Vagina (tissue), 2 donors: Measurements from ENCODE around the gene RFX8.

Experiments
- CTCF ChIP-seq, 3 experiments: fragments of 450-650 bp in 2 of 3; fragments of 200-600 bp in 1 of 3; sonication (generic) in 1 of 3; IDR thresholded peaks; one replicate each; pipeline ENCODE4 v1.5.1; 2017 to 2019; ENCODE audit warnings: antibody characterized with exemption in 3 of 3, mild to moderate bottlenecking in 2 of 3, moderate library complexity in 2 of 3
- POLR2A ChIP-seq, 2 donors: fragments of 450-650 bp; IDR thresholded peaks; one replicate each; pipeline ENCODE4 v1.6.1; 2017; ENCODE audit warnings: antibody characterized with exemption in 2 of 2, mild to moderate bottlenecking in 2 of 2, moderate library complexity in 2 of 2

DNA sequence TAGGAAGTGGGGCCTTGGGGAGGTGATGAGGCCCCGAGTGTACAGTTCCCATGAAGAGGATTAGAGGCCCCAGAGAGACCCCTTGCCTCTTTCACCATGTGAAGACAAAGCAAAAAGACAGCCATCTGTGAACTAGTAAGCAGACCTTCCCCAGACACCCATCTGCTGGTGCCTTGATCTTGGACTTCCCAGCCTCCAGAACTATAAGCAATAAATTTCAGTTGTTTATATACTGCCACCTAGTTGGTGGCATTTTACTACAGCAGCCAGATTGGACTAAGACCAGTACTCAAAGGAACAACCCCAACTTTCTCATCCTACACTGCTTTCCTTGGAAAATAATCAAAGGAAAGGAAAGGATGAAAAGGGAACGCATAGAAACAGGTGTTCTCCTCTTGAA is 59.7 kb downstream of the RFX8 start:
- TF ChIP-seq CTCF (IDR thresholded peaks at IDR 0.05) (no peak), POLR2A (IDR thresholded peaks at IDR 0.05) (no peak)
